ENCODE results near the gene DNER.

Gene DNER

GRCh38 chr2:229665158-229665557, 49.2 kb downstream of the DNER start:
- DNase-seq: no peak

GRCh38 chr2:229661478-229661877, 52.9 kb downstream of the DNER start:
- no peak for DNase-seq

DNA sequence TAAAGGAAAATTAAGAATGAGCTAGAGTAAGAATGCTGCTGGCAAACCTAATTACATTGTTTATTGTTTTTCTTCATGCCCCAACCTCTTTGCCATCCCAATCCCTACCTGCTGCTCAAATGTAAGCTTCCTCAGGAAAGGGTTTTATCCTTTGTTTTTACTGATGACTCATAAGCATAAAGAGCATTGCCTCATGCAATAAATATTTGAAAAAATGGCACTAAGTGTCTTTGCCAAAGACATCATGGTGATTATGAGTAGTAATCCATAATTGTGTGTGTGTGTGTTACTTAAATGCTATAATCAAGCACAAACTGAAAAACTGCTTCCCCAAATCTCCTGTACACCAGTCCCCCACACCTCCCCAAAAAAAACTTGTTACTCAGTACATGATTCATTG, 53.4 kb downstream of the DNER start:
- DNase-seq: no peak

DNA sequence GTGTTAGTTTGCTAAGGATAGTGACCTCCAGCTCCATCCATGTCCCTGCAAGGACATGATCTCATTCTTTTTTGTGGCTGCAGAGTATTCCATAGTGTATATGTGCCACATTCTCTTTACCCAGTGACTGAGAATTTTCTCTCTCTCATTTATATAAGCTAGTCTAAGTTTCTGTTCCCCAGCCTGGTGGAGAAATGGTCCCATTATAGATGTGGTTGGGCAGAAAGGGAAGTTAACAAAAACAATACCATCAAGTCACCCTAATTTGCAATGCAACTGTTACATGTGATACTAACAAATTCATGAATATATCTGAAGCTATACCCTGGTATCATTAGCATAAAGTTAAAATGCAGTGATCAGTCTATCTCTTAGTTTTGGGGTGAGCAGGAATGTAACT, 54.0 kb downstream of the DNER start:
- no peak for DNase-seq

- DNase-seq: no peak
These were observed 56.4 kb downstream of the DNER start for GRCh38 chr2:229658004-229658403.

- DNase-seq: no peak
These were observed 59.9 kb downstream of the DNER start for GRCh38 chr2:229654437-229654836.

GRCh38 chr2:229653531-229653930, 60.8 kb downstream of the DNER start:
- no peak for DNase-seq

GRCh38 chr2:229652796-229653195, 61.6 kb downstream of the DNER start:
- DNase-seq: no peak

DNA sequence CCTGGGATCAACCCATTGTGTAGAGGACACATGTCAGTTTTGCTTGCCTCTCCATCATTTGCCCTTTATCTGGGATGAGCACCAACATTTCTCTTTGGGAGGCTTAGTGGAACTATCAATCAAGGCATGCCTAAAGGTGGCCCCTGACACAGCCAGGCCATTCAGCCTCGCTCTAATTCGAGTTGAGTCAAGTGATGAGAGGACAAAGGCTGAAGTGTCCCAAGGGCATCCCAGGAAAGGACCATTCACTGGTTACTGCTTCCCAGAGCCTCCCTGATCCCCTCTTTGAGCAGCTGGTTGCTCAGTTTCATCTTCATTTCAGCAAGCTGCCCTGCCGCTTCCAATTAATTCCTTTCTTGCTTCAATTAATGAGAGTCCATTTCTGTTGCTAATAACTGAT, 63.5 kb downstream of the DNER start:
- no peak for DNase-seq

- no peak for DNase-seq
These were observed 64.3 kb downstream of the DNER start for GRCh38 chr2:229650059-229650458.

GRCh38 chr2:229646186-229646723, 68.1 kb downstream of the DNER start:
- DNase-seq: no peak

DNA sequence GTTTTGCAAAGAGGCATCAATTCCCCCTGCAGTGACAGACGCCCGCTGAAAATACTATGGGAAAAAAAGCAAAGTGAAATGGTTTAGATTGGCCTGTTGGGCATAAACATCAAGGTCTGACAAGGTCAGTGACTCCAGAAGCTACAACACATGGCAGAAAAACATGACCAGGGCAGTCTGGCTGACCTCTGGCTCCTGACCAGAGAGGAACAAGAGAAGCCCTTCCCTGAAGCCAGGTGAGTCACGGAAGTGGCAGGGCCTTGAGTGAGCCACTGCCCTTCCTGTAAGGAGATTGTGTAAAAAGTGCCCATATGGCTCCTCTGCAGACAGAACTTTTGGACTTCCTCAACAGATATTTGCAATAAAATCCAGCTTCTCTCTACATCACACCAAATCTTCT, 72.0 kb downstream of the DNER start:
- no peak for DNase-seq

DNA sequence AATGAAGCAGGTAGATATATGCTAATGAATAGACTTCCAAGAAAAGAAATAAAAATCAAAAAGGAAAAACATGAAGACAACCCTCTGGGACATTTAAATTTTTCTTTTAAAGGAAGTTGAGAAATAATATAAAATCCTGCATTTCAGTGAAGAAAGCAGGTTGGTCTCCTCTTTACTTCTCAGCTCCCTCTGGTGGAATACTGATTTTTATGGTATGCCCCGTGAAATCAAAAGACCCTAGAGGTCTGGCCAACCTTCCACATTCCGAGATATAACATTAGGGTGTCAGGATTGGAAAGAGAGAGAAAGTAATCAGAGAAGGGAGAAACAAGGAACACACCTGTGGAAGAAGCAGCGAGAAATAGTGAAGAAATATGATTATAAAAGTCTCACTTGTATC, 72.7 kb downstream of the DNER start:
- no peak for DNase-seq

- DNase-seq: no peak
These were observed 73.7 kb downstream of the DNER start for GRCh38 chr2:229640636-229641035.

- no peak for DNase-seq
These were observed 77.8 kb downstream of the DNER start for GRCh38 chr2:229636571-229636970.

GRCh38 chr2:229635371-229635680, 79.0 kb downstream of the DNER start:
- DNase-seq: no peak

DNA sequence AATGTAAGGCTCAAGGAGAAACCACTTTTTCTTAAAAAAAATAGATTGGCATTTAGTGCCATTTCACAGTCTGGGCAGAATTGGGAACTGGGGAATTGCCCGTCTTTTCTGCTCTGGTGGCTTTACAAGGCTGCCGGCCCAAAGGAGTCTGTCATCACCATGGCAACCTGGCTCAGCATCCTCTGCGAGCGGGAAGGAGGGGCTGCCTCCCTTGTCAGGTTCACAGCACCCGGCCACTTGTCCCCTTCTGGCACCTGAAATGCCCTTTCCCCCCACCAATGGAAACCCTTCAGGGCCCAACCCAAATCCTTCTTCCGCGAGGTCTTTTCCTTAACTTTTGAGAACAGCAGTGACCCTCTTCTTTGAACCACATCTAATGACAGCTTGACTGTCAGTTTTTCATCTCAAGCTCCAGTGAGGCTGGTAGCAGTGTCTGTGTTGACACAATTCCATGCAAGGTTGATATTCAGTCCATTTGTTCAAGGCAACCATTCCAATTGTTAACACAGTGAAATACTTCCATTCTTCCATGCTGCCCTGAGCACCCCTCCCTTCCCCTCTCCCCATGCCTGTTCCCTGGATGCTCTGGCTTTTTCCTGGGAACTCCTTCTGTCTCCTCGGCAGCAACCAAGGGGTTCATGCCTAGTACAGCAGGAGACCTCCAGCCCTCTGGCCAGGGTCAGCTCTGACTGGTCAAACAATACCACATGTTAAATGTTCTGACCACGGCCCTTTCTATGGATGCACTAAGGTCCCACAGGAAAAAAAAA, 79.6 kb downstream of the DNER start:
- DNase-seq: no peak

DNA sequence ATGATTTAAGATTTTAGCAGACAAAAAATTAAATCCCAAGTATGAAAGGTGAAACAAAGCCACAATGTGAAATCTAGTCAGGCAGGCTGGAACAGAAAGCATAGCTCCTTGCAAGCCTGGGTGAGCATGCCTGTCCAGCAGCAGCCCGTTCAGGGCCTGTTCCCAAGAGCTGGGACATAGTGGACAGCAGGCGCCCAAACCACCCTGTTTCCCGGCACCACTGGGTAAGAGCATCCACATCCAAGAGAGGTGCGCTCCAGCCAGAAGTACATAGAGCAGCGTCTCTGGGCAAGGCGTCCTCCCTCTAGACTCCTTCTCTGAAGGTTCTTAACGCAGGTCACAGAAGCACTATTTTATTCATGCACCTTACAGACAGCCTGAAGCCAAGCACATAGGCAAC, 80.8 kb downstream of the DNER start:
- DNase-seq: no peak

- DNase-seq: no peak
These were observed 85.3 kb downstream of the DNER start for GRCh38 chr2:229629039-229629438.

GRCh38 chr2:229627728-229628127, 86.6 kb downstream of the DNER start:
- no peak for DNase-seq

GRCh38 chr2:229622495-229623355, 91.6 kb downstream of the DNER start:
- no peak for DNase-seq

GRCh38 chr2:229620759-229621158, 93.6 kb downstream of the DNER start:
- no peak for DNase-seq

DNA sequence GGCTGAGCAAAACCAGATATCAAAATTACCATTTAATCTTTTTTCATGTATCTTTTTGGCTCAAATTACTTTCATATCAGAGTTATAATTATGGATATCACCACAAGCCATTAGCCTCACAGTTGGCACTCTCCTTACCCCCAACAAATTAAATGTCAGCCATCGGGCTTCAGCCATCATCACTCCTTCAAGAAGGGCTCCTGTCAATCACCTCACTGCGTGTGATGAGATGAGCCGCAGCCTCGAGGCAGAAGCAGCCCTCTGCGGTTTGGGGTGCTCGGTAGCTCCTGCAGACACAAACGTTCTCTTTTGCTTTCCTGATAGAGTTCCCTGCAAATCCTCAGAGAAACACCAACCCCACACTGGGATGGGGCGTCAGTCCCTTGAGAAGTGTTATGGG, 94.1 kb downstream of the DNER start:
- no peak for DNase-seq

DNA sequence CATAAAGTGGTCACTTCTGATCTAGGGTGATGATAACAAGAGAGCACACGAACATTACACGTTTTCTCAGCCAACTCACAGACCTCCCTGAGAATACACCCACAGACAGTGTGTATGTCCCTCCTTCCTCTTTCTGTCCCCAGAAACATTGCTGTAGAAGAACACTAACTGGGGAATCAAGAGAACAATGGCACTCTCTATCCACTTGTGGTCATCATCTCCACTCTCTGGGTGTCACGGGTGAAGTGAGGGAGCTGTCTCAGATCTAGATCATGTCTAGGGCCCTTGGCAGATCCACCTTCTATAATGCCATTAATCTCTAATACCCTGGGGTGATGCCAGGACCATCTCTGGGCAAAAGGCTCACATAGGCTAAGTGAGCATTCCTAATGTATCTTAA, 97.9 kb downstream of the DNER start:
- DNase-seq: no peak
